ENCODE results near the gene CELA2A. TPM values are rescaled to one million over a fixed set of nuclear protein-coding genes. Genes with fewer than 3 reads are reported as not detected.
A peak's percentile ranks its signal among the peaks of the same experiment; 100 is the strongest.

CELA2A gene
- total and polyA plus RNA-seq, 2 of the 13 experiments (the other 11 are each of a cell fraction or from before 2014, with no cell fraction given): not detected

DNA sequence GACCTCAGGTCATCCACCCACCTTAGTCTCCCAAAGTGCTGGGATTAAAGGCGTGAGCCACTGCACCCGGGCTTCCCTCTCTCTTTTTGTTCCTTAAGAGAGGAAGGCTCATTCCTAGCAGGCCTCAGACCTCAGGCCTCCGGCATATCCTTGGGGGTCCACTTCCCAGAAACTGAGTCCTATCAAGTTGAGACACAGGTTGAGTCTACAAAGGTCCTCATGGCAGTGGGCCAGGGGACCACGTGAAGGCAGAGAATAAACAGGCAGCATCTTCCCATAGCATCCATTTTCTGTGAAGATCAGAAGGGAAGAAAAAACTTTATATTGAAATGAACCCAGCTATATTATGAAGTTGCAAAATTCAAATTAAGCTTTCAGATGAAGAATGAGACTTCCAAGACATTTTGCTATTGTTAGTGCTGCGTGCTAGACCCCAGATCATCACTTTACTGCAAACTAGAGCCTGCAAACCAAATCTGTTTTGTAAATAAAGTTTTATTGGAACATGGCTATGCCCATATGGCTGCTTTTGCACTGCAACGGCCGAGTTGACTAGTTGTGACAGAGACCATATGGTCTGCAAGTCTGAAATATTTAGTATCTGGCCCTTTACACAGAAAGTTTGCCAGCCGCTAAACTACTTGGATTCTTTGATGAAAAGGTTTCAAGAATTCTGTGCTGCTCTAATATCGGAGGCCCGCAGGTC is 3.5 kb upstream of the CELA2A start:
- no peak overlapping the region for H3K4me3 ChIP-seq (replicated peaks in 1 of 3; ENCODE audit: insufficient read depth in 1 of 3, low read depth in 2 of 3, low read length in 3 of 3)
- ChIA-PET CTCF (ENCODE audit: low intra/inter-chr PET ratio, low total read pairs) (no interaction called here), POLR2A (no interaction called here)
- no peak overlapping the region for H3K9ac ChIP-seq (ENCODE audit: insufficient read depth, low read depth, low read length)
- WGBS (ENCODE audit: low lambda C conversion rate): 41% methylated on average over 10 of the region's 10 CpGs
- ATAC-seq (no peak), DNase-seq (ENCODE audit: low spot score) (no peak), FAIRE-seq (no peak)
- BruUV-seq (replicated peaks): no TSS peak
- no peak overlapping the region for H2AFZ ChIP-seq (ENCODE audit: low read length)
- peaks cover 7% of the 10 kb centered on the region for H3K4me1 ChIP-seq (ENCODE audit: insufficient read depth, low read length)
- in situ Hi-C loops (cut with HindIII; ENCODE audit: extremely low pct_ligation_motif_present, low pct_unique_long_range_greater_than_20kb): no loop called here
- H3K4me2 ChIP-seq (ENCODE audit: low read depth, low read length): no peak overlapping the region
- H3K36me3 ChIP-seq (replicated peaks in 1 of 2; ENCODE audit: control insufficient read depth in 1 of 2, insufficient read depth in 2 of 2, low read length in 2 of 2): no peaks in the 10 kb centered on the region
- intact Hi-C loops (cut with micrococcal nuclease; ENCODE audit: unreplicated experiment): no loop called here
- TF ChIP-seq EZH2 (conservative IDR thresholded peaks at IDR 0.05; ENCODE audit: low read depth, low read length) (no peak), KMT2B (CRISPR knock-in tag; IDR thresholded peaks at IDR 0.05) (no peak), TBX3 (IDR thresholded peaks at IDR 0.05; ENCODE audit: borderline replicate concordance) (no peak), ZBTB40 (IDR thresholded peaks at IDR 0.05) (peak; percentile 63), ZBTB40 (CRISPR knock-in tag; IDR thresholded peaks at IDR 0.05) (peak; percentile 96), AGO1 (IDR thresholded peaks at IDR 0.05; ENCODE audit: low read depth, low read length, poor library complexity, severe bottlenecking) (no peak), POGZ (CRISPR knock-in tag; IDR thresholded peaks at IDR 0.05) (no peak)
- no peaks in the 10 kb centered on the region; a peak in 1 of 5 replicates for H3K27me3 ChIP-seq (ENCODE audit: control insufficient read depth in 1 of 2, insufficient read depth in 2 of 2, low read length in 2 of 2)
- H3K27ac ChIP-seq (ENCODE audit: extremely low read length, insufficient read depth, low read length): no peak overlapping the region
- H4K20me1 ChIP-seq (ENCODE audit: insufficient read depth, low read length): no peaks in the 10 kb centered on the region
- H3K79me2 ChIP-seq (ENCODE audit: insufficient read depth, low read length): no peaks in the 10 kb centered on the region
- no peaks in the 10 kb centered on the region for H3K9me3 ChIP-seq (ENCODE audit: low read length)

Data from HepG2 (cell line).